GM21447 (cell line): ENCODE data around the gene SOD3.

Source experiments
- ATAC-seq: cut with Tn5 transposase; IDR thresholded peaks from one replicate; pipeline ENCODE4 v1.9.1; 2021; ENCODE audit not compliant: unreplicated experiment

Gene SOD3

DNA sequence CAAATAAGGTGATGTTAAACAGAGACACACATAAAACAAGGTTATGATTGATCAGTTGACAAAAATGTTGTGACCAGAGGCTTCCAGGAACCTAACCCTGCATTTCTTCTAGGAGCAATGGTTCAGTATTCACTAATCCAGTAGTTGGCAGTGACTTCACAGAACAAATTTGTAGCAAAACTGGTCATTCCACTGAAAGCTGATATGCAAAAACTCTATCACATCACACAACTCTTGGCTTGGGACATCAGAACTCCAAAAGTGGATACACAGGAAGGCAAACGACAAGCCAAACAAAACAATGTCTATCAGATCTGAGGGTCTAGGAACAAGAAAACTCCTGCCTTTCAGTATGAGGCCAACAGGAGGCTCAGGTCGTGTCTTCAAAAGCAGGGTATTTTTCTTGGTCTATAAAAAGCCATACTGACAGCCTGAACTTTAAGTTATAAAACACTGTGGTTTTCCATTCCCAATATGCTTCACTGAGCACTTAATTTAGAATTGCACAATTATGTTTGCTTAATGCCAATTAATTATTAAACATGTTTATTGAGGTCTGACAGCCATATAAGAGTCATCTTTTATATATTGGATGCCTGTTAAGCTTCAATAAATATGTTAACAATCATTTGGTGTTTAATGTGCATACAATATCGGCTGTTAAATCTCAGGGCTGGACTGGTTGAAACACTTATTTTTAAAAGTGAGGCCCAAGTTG, 45.6 kb downstream of the SOD3 start:
- ATAC-seq: no peak

DNA sequence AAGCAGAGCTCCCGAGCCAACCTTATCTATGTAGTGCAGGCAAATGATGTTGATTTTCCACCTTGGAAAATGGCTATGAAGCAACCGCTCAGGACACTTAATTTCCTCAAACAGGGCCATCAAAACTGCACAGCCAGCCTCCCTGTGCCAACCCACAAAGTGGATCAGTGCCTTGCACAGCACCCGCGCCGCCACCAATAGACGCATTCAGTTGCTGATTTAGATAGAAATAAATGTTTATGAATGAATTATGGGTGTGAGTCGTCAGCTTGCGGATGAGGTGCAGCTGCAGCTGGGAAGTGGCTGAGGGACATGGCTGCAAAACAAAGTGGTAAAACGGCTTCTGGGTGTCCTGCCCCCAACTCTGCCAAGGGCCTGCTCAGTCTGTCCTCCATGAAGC, 47.0 kb downstream of the SOD3 start:
- no peak for ATAC-seq

DNA sequence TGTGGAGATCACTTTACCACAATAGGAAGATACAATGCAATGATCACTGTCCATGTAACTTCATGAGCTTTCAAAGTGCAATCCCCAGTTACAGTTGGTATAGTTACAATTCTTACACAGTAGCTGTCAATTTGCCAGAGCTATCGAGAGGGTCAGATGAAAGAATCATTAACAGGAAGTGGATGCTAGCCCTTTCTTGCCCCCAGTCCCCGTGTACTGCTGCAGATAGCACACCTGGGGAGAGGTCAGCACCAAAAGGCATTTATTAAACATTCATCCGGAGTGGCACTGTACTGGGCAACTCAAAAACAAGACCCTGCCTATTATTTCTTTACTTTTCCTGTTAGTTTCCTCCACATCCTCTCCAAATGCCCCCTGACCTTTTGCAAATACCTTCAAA, 47.7 kb downstream of the SOD3 start:
- no peak for ATAC-seq

DNA sequence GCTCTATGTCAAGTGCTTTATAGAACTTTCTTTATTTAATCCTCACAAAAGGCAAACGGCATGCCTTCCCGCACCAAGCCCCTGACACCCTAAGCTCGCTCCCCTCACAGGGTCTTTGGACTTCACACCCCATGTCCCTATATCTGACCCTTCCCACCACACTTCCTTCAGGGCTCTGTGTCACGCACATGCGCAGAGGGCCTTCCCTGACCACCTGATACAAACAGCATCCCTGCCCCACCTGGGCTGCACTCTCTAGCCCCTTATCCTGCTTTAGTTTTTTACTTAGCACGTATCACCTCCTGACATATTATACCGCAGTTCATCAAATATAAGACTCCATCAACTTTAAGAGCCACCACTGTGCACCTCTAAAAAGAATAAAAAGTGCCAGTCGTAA, 49.8 kb downstream of the SOD3 start:
- ATAC-seq: no peak

DNA sequence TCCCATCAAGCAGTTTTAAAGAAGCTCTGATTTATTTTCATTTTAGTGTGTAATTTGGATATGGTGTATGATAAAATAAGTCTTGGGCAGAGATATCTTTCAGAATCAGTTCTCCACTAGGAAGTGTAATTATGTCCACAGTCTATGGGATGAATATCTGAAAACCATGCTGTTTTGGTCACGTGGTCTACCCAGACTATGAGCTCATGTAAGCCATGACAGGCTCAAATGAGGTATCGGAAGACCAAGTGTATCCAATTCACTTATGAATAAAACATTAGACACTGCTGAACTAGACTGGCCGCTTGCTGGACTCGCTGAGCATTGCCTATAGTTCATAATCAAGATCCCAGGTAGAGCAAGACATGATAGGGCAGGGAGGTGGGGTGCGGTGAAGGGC, 50.5 kb downstream of the SOD3 start:
- ATAC-seq: no peak

DNA sequence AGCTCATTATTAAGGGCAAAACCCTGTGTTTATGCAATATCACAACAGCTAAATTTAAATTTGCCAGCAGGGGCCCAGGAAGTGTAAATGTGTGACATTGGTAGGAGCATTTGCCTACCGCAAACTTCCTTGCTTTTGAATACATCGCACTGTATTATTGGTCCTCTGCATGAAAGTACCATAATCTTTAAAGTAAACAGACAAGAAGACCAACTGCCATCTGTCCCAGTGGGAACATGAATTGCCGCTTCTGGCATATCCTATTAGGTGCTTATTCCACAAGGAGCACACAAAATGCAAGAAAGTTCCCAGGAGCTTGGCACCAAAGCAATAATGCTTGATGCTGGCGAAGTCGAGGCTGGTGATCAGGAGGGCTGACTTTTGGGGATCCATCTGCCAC, 51.3 kb downstream of the SOD3 start:
- no peak for ATAC-seq

DNA sequence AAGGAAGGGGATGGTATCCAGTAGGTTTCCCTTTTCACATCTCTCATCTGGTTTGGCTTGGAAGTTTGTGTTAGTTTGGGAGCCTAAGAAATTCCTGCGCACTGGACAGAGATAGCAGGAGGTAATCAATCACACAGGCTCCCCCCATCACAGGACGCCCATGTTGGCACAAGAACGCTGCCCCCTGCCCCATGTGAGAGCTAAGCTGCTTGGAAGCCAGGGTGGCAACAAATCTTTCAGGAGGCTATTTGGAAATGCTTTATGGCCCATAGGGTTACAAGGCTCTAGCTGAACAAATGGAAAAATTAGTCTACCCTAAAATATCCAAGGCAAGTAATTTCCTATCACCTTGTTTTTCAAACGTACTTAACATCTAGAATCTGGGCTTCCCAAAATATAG, 54.0 kb downstream of the SOD3 start:
- ATAC-seq: no peak

DNA sequence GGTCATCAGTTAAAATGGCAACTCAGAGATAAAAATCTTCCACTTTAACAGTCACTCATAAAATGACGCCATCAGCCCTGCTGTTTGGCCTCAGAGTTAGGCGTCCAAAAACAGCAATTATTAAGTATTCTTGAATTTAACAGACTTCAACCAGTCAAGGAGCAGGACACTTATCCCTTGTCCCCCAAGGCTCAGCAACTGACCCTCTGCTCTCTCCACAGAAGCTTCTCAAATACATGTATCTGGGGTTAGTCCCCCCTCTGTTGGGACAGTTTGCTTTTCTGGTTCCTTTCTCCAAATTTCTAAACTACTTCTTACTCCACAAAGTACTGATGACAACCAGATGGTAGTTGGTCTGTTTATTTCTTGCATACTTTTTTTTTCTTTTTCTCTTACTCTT, 54.4 kb downstream of the SOD3 start:
- ATAC-seq: no peak
